ENCODE results near the gene GARRE1. TPM values are rescaled to one million over a fixed set of nuclear protein-coding genes. Genes with fewer than 3 reads are reported as not detected.

GARRE1 gene
- total and polyA plus RNA-seq, 2 experiments from 2014 or later = 16.0 to 20.0 TPM

DNA sequence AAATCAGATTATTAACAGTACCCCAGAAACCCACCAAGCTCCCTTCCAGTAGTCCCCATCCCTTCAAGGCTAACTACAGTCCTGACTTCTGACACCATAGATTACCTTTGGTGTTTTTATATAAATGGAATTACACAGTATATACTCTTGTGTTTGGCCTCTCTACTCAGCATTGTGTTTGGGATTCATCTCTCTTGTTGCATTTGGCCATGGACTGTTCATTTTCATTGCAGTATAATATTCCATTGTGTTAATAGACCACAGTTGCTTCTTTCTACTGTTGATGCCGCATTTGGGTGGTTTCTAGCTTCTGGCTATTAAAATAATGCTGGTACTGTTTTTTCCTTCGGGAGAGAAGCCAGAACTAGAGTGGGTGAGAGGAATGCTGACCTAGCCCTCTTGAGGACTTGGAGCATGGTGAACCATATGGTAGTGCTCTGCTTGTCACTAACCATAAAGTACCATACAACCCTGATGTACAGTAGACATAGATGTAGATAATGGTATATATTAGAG, 18.9 kb upstream of the GARRE1 start (continued):
- TF ChIP-seq, protein P1, sequence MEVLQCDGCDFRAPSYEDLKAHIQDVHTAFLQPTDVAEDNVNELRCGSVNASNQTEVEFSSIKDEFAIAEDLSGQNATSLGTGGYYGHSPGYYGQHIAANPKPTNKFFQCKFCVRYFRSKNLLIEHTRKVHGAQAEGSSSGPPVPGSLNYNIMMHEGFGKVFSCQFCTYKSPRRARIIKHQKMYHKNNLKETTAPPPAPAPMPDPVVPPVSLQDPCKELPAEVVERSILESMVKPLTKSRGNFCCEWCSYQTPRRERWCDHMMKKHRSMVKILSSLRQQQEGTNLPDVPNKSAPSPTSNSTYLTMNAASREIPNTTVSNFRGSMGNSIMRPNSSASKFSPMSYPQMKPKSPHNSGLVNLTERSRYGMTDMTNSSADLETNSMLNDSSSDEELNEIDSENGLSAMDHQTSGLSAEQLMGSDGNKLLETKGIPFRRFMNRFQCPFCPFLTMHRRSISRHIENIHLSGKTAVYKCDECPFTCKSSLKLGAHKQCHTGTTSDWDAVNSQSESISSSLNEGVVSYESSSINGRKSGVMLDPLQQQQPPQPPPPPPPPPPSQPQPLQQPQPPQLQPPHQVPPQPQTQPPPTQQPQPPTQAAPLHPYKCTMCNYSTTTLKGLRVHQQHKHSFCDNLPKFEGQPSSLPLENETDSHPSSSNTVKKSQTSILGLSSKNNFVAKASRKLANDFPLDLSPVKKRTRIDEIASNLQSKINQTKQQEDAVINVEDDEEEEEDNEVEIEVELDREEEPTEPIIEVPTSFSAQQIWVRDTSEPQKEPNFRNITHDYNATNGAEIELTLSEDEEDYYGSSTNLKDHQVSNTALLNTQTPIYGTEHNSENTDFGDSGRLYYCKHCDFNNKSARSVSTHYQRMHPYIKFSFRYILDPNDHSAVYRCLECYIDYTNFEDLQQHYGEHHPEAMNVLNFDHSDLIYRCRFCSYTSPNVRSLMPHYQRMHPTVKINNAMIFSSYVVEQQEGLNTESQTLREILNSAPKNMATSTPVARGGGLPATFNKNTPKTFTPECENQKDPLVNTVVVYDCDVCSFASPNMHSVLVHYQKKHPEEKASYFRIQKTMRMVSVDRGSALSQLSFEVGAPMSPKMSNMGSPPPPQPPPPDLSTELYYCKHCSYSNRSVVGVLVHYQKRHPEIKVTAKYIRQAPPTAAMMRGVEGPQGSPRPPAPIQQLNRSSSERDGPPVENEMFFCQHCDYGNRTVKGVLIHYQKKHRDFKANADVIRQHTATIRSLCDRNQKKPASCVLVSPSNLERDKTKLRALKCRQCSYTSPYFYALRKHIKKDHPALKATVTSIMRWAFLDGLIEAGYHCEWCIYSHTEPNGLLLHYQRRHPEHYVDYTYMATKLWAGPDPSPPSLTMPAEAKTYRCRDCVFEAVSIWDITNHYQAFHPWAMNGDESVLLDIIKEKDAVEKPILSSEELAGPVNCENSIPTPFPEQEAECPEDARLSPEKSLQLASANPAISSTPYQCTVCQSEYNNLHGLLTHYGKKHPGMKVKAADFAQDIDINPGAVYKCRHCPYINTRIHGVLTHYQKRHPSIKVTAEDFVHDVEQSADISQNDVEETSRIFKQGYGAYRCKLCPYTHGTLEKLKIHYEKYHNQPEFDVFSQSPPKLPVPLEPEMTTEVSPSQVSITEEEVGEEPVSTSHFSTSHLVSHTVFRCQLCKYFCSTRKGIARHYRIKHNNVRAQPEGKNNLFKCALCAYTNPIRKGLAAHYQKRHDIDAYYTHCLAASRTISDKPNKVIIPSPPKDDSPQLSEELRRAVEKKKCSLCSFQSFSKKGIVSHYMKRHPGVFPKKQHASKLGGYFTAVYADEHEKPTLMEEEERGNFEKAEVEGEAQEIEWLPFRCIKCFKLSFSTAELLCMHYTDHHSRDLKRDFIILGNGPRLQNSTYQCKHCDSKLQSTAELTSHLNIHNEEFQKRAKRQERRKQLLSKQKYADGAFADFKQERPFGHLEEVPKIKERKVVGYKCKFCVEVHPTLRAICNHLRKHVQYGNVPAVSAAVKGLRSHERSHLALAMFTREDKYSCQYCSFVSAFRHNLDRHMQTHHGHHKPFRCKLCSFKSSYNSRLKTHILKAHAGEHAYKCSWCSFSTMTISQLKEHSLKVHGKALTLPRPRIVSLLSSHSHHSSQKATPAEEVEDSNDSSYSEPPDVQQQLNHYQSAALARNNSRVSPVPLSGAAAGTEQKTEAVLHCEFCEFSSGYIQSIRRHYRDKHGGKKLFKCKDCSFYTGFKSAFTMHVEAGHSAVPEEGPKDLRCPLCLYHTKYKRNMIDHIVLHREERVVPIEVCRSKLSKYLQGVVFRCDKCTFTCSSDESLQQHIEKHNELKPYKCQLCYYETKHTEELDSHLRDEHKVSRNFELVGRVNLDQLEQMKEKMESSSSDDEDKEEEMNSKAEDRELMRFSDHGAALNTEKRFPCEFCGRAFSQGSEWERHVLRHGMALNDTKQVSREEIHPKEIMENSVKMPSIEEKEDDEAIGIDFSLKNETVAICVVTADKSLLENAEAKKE (CRISPR knock-in tag; IDR thresholded peaks at IDR 0.05) = no peak
- TF ChIP-seq ZNF114 (CRISPR knock-in tag; IDR thresholded peaks at IDR 0.05) (no peak), JUNB (IDR thresholded peaks at IDR 0.05; ENCODE audit: unreplicated experiment) (no peak), ZNF331 (CRISPR knock-in tag; IDR thresholded peaks at IDR 0.05; ENCODE audit: low read depth) (no peak)
- TF ChIP-seq, protein P2, sequence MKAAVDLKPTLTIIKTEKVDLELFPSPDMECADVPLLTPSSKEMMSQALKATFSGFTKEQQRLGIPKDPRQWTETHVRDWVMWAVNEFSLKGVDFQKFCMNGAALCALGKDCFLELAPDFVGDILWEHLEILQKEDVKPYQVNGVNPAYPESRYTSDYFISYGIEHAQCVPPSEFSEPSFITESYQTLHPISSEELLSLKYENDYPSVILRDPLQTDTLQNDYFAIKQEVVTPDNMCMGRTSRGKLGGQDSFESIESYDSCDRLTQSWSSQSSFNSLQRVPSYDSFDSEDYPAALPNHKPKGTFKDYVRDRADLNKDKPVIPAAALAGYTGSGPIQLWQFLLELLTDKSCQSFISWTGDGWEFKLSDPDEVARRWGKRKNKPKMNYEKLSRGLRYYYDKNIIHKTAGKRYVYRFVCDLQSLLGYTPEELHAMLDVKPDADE (IDR thresholded peaks at IDR 0.05) = no peak

DNA sequence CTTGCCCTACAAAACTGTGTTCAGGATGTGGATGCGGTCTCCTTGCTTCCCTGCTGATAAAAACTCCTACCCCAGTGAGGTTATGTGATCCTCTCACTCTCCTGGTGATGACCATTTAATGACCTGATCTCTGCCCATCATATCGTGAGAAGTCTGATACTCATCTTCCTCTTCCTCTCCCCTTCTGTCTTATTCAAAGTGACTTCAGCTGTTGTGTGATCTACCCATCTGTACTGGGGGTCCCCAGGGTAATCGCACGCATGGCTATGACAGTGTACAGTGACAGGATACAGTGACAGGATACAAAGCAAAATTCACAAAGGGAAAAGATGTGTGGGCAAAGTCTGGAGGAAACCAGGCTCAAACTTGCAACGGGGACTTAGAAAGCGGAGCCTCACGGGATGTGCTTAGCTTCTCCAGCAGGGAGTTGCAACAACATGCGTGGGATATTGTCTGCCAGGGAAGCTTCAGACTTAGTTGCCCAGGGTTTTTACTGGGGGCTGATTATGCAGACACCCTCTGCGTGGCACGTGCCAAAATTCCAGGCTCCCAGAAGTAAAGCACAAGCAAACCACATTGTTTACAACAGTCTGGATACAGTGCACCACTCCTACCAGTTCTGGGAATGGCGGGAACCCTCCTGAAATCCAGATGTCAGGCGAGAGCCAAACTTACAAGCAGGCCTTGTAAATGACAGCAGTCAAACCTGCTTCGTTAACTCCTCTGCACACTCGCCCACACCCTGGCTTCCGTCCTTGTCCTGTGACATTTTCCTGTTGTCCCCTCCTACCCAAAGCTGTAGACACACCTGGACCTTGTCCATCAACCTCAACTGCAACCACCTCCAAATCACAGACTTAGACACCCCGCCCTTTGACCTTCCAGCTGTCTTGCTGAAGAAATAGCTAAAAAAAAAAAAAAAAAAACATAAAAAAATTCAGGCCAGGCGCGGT, 18.0 kb upstream of the GARRE1 start:
- H3K36me3 ChIP-seq (ENCODE audit: insufficient read depth) = no peaks in the 10 kb centered on the region
- no peaks in the 10 kb centered on the region for H3K79me2 ChIP-seq (replicated peaks; ENCODE audit: insufficient read depth)
- H3K27ac ChIP-seq (ENCODE audit: low read depth) = peak overlapping the region; percentile 63; the same call in 1 of the 2 replicates
- Mint-ChIP-seq H3K4me1 (peaks cover 19% of the 10 kb centered on the region), H3K36me3 (ENCODE audit: low read depth) (peaks cover 5% of the 10 kb centered on the region; the same call in 2 of the 3 replicates), H3K4me3 (no peak overlapping the region), H3K9me3 (no peaks in the 10 kb centered on the region; the same call in 2 of the 3 replicates), H3K27ac (0 out of 2 replicates have a peak overlapping the region, but pooled peaks have one; percentile 38), H3K27me3 (ENCODE audit: insufficient read depth, low read depth, poor library complexity) (peaks cover 6% of the 10 kb centered on the region)
- no peak overlapping the region for H3K4me3 ChIP-seq
- DNase-seq (ENCODE audit: low spot score) (no peak), ATAC-seq (no peak)
- H4K20me1 ChIP-seq (replicated peaks; ENCODE audit: insufficient read depth) = no peaks in the 10 kb centered on the region; the same call in none of the 2 replicates
- H3K9me2 ChIP-seq (ENCODE audit: insufficient read depth) = no peaks in the 10 kb centered on the region
- no peak overlapping the region for H3K4me2 ChIP-seq
- peaks cover 25% of the 10 kb centered on the region for H3K4me1 ChIP-seq (ENCODE audit: insufficient read depth)
- no peak overlapping the region for H2AFZ ChIP-seq
- no peaks in the 10 kb centered on the region for H3K27me3 ChIP-seq (ENCODE audit: insufficient read depth)
- peaks cover 21% of the 10 kb centered on the region; the same call in 1 of the 2 replicates for H3F3A ChIP-seq (replicated peaks; ENCODE audit: low read depth)
- TF ChIP-seq, protein P3, sequence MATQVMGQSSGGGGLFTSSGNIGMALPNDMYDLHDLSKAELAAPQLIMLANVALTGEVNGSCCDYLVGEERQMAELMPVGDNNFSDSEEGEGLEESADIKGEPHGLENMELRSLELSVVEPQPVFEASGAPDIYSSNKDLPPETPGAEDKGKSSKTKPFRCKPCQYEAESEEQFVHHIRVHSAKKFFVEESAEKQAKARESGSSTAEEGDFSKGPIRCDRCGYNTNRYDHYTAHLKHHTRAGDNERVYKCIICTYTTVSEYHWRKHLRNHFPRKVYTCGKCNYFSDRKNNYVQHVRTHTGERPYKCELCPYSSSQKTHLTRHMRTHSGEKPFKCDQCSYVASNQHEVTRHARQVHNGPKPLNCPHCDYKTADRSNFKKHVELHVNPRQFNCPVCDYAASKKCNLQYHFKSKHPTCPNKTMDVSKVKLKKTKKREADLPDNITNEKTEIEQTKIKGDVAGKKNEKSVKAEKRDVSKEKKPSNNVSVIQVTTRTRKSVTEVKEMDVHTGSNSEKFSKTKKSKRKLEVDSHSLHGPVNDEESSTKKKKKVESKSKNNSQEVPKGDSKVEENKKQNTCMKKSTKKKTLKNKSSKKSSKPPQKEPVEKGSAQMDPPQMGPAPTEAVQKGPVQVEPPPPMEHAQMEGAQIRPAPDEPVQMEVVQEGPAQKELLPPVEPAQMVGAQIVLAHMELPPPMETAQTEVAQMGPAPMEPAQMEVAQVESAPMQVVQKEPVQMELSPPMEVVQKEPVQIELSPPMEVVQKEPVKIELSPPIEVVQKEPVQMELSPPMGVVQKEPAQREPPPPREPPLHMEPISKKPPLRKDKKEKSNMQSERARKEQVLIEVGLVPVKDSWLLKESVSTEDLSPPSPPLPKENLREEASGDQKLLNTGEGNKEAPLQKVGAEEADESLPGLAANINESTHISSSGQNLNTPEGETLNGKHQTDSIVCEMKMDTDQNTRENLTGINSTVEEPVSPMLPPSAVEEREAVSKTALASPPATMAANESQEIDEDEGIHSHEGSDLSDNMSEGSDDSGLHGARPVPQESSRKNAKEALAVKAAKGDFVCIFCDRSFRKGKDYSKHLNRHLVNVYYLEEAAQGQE (IDR thresholded peaks at IDR 0.05; ENCODE audit: unreplicated experiment) = no peak
- no peak for TF ChIP-seq CREB1 (CRISPR knock-in tag; IDR thresholded peaks at IDR 0.05; ENCODE audit: low read depth)
- no peak for TF ChIP-seq STAT1 (IDR thresholded peaks at IDR 0.05; ENCODE audit: unreplicated experiment)

All from GM23338 (cell line).